ENCODE data around the gene ACTG2. TPM values are rescaled to one million over a fixed set of nuclear protein-coding genes. Genes with fewer than 3 reads are reported as not detected.

The ACTG2 gene
- polyA plus RNA-seq, 3 donors: not detected

GRCh38 chr2:73952499-73953446 lies 60.0 kb downstream of the ACTG2 start:
- Histone ChIP-seq H3K9me3 (replicated peaks in 1 of 2; ENCODE audit: control insufficient read depth in 1 of 2, insufficient read depth in 1 of 2, low read length in 2 of 2) (no peaks in the 10 kb centered on the region), H3K4me1 (ENCODE audit: control insufficient read depth in 1 of 2, insufficient read depth in 2 of 2, low read length in 2 of 2) (peaks cover 57 to 58% of the 10 kb centered on the region in 2 donors), H3K9ac (ENCODE audit: insufficient read depth, low read length, poor library complexity, severe bottlenecking) (no peak overlapping the region), H3K79me2 (ENCODE audit: insufficient read depth, low read length) (peaks cover 51% of the 10 kb centered on the region), H2AFZ (ENCODE audit: insufficient read depth, low read depth, low read length, poor library complexity, severe bottlenecking) (no peak overlapping the region), H3K36me3 (replicated peaks in 1 of 2; ENCODE audit: control insufficient read depth in 1 of 2, insufficient read depth in 2 of 2, low read length in 2 of 2) (peaks cover 31 to 58% of the 10 kb centered on the region in 2 donors), H4K20me1 (ENCODE audit: insufficient read depth, low read length) (no peaks in the 10 kb centered on the region), H3K4me2 (replicated peaks; ENCODE audit: extremely low read depth, low read length, poor library complexity, severe bottlenecking) (peak overlapping the region; percentile 28), H3K27ac (ENCODE audit: low read depth in 1 of 2, low read length in 2 of 2) (peak overlapping the region; percentile 39 to 64), H3K4me3 (replicated peaks in 1 of 3; ENCODE audit: low read depth in 2 of 3, low read length in 3 of 3) (peak overlapping the region in 1 of 3 experiments; percentile 13), H3K27me3 (ENCODE audit: control insufficient read depth in 2 of 2, insufficient read depth in 2 of 2, low read length in 2 of 2) (no peaks in the 10 kb centered on the region)
- H3K4me1 Mint-ChIP-seq: peaks cover 57% of the 10 kb centered on the region
- no peak for TF ChIP-seq CTCF (IDR thresholded peaks at IDR 0.05)
- H3K27me3 Mint-ChIP-seq (ENCODE audit: low read depth in 3 of 3): no peaks in the 10 kb centered on the region
- peak; percentile 72 to 89 (median 82) for DNase-seq
- intact Hi-C loops (cut with micrococcal nuclease): loop anchor here in 1 of 2 donors (5.0 kb wide), 1 partner anchor 35 kb away; no protein-coding TSS in a partner anchor
- peaks cover 0 to 1% (median 0%) of the 10 kb centered on the region in 7 donors for H3K9me3 Mint-ChIP-seq
- H3K36me3 Mint-ChIP-seq: peaks cover 62 to 73% of the 10 kb centered on the region in 2 donors
- WGBS (ENCODE audit: insufficient coverage): 69% methylated on average over 6 of the region's 12 CpGs
- H3K27ac Mint-ChIP-seq: peak overlapping the region; percentile 79 to 91 (median 82)
- H3K4me3 Mint-ChIP-seq: peak overlapping the region in 1 of 2 donors; percentile 65

GRCh38 chr2:73956218-73956865 lies 63.5 kb downstream of the ACTG2 start:
- 95% methylated on average over 3 of the region's 5 CpGs for WGBS (ENCODE audit: insufficient coverage)
- Mint-ChIP-seq H3K4me1 (peaks cover 21% of the 10 kb centered on the region), H3K36me3 (peaks cover 71 to 80% of the 10 kb centered on the region in 2 donors), H3K27me3 (ENCODE audit: low read depth in 3 of 3) (no peaks in the 10 kb centered on the region), H3K4me3 (no peak overlapping the region), H3K27ac (no peak overlapping the region), H3K9me3 (no peaks in the 10 kb centered on the region)
- no peak for DNase-seq
- Histone ChIP-seq H2AFZ (ENCODE audit: insufficient read depth, low read depth, low read length, poor library complexity, severe bottlenecking) (no peak overlapping the region), H3K4me2 (replicated peaks; ENCODE audit: extremely low read depth, low read length, poor library complexity, severe bottlenecking) (no peak overlapping the region), H3K9me3 (replicated peaks in 1 of 2; ENCODE audit: control insufficient read depth in 1 of 2, insufficient read depth in 1 of 2, low read length in 2 of 2) (no peaks in the 10 kb centered on the region), H3K4me3 (replicated peaks in 1 of 3; ENCODE audit: low read depth in 2 of 3, low read length in 3 of 3) (no peak overlapping the region), H4K20me1 (ENCODE audit: insufficient read depth, low read length) (no peaks in the 10 kb centered on the region), H3K4me1 (ENCODE audit: control insufficient read depth in 1 of 2, insufficient read depth in 2 of 2, low read length in 2 of 2) (peaks cover 22% of the 10 kb centered on the region in 2 donors), H3K27me3 (ENCODE audit: control insufficient read depth in 2 of 2, insufficient read depth in 2 of 2, low read length in 2 of 2) (no peaks in the 10 kb centered on the region), H3K27ac (ENCODE audit: low read depth in 1 of 2, low read length in 2 of 2) (no peak overlapping the region), H3K79me2 (ENCODE audit: insufficient read depth, low read length) (peaks cover 33% of the 10 kb centered on the region), H3K36me3 (replicated peaks in 1 of 2; ENCODE audit: control insufficient read depth in 1 of 2, insufficient read depth in 2 of 2, low read length in 2 of 2) (peaks cover 42 to 71% of the 10 kb centered on the region in 2 donors), H3K9ac (ENCODE audit: insufficient read depth, low read length, poor library complexity, severe bottlenecking) (no peak overlapping the region)
- no peak for TF ChIP-seq CTCF (IDR thresholded peaks at IDR 0.05)
- intact Hi-C loops (cut with micrococcal nuclease): no loop called here

Measured in CD14-positive monocyte (primary cell).